ENCODE data around the gene PARD3. TPM values are rescaled to one million over a fixed set of nuclear protein-coding genes. Genes with fewer than 3 reads are reported as not detected.

Gene PARD3
- total RNA-seq, 4 donors from 2014 or later, result 27.3 to 65.3 (median 55.6) TPM

DNA sequence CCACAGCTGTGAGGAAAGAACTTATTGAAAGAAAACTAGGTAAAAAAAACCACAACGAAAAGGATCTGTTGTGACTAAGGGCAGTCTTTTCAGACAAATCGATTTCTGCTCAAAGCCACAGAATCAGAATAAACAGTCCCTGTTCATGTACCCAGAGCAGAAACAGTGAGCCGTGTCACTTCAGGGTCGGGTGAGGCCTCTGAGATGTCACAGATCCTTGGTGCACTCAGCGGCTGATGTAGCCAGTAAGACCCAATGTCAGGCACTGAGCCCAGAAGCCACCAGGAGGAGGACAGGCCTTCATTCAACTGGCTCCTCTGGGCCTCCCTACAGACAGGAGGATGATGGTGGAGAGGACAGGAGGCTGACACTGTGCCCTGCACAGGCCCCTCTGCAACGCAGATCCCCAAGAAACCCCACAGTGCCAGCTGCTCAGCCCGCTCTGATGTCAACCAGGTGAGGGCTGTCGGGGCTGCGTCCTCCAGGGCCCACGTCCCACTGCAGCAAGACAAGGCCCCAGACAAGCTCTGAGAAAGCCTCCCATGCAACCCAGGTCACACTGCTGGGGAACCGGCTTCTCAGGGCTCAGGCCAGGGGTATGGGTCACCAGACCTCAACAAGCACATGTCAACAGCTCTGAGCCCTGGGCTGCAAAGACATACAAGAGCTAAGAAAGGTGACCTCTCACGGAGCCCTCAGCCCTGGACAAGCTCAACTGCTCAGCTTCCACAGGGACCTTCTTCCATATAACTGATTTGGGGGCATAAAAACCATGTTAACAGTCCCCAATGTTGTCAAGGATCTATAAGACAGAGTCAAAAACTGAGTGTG, 190.6 kb downstream of the PARD3 start:
- no peak overlapping the region for H3K4me3 ChIP-seq
- TF ChIP-seq POLR2AphosphoS5 (IDR thresholded peaks at IDR 0.05), result no peak
- TF ChIP-seq, protein P1, sequence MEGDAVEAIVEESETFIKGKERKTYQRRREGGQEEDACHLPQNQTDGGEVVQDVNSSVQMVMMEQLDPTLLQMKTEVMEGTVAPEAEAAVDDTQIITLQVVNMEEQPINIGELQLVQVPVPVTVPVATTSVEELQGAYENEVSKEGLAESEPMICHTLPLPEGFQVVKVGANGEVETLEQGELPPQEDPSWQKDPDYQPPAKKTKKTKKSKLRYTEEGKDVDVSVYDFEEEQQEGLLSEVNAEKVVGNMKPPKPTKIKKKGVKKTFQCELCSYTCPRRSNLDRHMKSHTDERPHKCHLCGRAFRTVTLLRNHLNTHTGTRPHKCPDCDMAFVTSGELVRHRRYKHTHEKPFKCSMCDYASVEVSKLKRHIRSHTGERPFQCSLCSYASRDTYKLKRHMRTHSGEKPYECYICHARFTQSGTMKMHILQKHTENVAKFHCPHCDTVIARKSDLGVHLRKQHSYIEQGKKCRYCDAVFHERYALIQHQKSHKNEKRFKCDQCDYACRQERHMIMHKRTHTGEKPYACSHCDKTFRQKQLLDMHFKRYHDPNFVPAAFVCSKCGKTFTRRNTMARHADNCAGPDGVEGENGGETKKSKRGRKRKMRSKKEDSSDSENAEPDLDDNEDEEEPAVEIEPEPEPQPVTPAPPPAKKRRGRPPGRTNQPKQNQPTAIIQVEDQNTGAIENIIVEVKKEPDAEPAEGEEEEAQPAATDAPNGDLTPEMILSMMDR (IDR thresholded peaks at IDR 0.05), result no peak
- no peak for TF ChIP-seq EP300 (IDR thresholded peaks at IDR 0.05; ENCODE audit: low read depth)
- TF ChIP-seq POLR2A (IDR thresholded peaks at IDR 0.05), result no peak
- no peak overlapping the region for H3K27ac ChIP-seq
- in situ Hi-C loops (cut with MboI; ENCODE audit: low pct_ligation_motif_present in 1 of 4, low pct_unique_long_range_greater_than_20kb in 1 of 4, low sequenced_read_pairs in 3 of 4) (loop anchor here (25.0 kb wide), 2 partner anchors 1287 to 1437 kb away; partner anchors contain the start of gene NRP1 (in 3 of the 4)), intact Hi-C loops (cut with DNase I; ENCODE audit: low total_unique reads) (no loop called here)
- H3K4me1 ChIP-seq, result peaks cover 7 to 28% (median 15%) of the 10 kb centered on the region in 4 donors
- WGBS, 2 donors (ENCODE audit: low coverage in 1 of 2), result 78 to 85% methylated on average over 2 to 12 of the region's 12 CpGs
- H3K36me3 ChIP-seq, result no peaks in the 10 kb centered on the region
- no peaks in the 10 kb centered on the region for H3K9me3 ChIP-seq
- H3K27me3 ChIP-seq, result no peaks in the 10 kb centered on the region
- DNase-seq, result no peak

DNA sequence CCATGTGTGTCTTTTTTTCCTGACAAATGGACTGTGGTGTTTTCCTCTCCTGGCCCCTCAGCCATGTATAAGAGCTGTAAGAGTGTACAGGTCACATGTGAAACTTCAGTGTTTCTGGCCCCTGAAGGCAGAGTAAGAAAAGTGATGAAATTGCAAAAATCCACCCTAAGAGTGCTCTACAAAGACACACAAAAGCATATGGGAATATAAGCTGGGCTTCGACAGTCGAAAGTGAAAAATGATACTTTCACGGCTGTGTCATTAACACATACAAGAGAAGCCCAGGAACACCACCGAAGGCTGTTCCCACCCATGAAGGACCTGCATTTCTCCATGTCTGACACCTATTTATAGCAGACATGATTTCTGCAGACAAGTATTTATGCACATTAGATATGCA, 192.2 kb downstream of the PARD3 start:
- intact Hi-C loops (cut with DNase I; ENCODE audit: low total_unique reads) (no loop called here), in situ Hi-C loops (cut with MboI; ENCODE audit: low pct_ligation_motif_present in 1 of 4, low pct_unique_long_range_greater_than_20kb in 1 of 4, low sequenced_read_pairs in 3 of 4) (no loop called here)
- H3K9me3 ChIP-seq, result no peaks in the 10 kb centered on the region
- no peaks in the 10 kb centered on the region for H3K27me3 ChIP-seq
- TF ChIP-seq EP300 (IDR thresholded peaks at IDR 0.05; ENCODE audit: low read depth), result no peak
- no peak for TF ChIP-seq POLR2AphosphoS5 (IDR thresholded peaks at IDR 0.05)
- TF ChIP-seq, protein P1 (IDR thresholded peaks at IDR 0.05), result no peak
- no peak for TF ChIP-seq POLR2A (IDR thresholded peaks at IDR 0.05)
- peaks cover 0 to 12% (median 2%) of the 10 kb centered on the region in 4 donors for H3K4me1 ChIP-seq
- no peak overlapping the region for H3K4me3 ChIP-seq
- no peak overlapping the region for H3K27ac ChIP-seq
- no peak for DNase-seq
- 91 to 93% methylated on average over 2 to 4 of the region's 4 CpGs for WGBS, 2 donors (ENCODE audit: low coverage in 1 of 2)
- no peaks in the 10 kb centered on the region for H3K36me3 ChIP-seq

DNA sequence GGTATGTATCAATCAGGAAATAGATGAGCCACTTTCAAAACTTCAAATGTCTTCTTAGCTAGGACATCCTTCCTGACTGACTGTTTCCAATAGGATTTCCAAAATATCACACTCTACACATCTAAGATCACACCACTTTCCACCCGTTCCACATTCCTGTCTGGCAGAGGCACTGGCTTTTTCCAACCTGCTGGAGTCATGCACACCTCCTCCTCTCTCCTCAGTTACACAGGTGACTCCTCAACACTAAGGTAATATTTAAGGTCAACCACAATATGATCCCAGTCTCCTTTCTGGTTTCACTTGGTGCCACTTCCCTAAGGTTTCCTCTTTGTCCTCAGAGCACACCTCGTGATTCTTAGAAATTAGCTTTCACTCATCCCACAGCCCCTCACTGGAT, 196.5 kb downstream of the PARD3 start:
- no peak for TF ChIP-seq POLR2A (IDR thresholded peaks at IDR 0.05)
- no peak for TF ChIP-seq POLR2AphosphoS5 (IDR thresholded peaks at IDR 0.05)
- no peaks in the 10 kb centered on the region for H3K36me3 ChIP-seq
- WGBS, 2 donors (ENCODE audit: low coverage in 1 of 2), result 80 to 84% methylated on average over 2 of the region's 2 CpGs
- H3K27me3 ChIP-seq, result no peaks in the 10 kb centered on the region
- no peak for DNase-seq
- intact Hi-C loops (cut with DNase I; ENCODE audit: low total_unique reads) (no loop called here), in situ Hi-C loops (cut with MboI; ENCODE audit: low pct_ligation_motif_present in 1 of 4, low pct_unique_long_range_greater_than_20kb in 1 of 4, low sequenced_read_pairs in 3 of 4) (no loop called here)
- no peak overlapping the region for H3K4me3 ChIP-seq
- H3K27ac ChIP-seq, result no peak overlapping the region
- H3K4me1 ChIP-seq, result peaks cover 0 to 4% (median 0%) of the 10 kb centered on the region in 4 donors
- H3K9me3 ChIP-seq, result no peaks in the 10 kb centered on the region

DNA sequence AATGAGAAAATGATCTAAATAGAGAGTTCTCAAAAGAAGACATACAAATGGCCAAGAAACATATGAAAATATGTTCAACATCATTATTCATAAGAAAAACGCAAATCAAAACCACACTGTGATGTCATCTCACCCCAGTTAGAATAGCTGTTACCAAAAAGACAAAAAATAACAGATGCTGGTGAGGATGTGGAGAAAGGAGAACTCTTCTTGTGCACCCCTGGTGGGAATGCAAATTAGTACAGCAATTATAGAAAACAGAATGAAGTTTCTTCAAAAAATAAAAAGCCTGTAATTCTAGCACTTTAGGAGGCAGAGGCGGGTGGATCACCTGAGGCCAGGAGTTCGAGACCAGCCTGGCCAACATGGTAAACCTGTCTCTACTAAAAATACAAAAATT, 199.3 kb downstream of the PARD3 start:
- H3K4me1 ChIP-seq, result peaks cover 0 to 4% (median 0%) of the 10 kb centered on the region in 4 donors
- in situ Hi-C loops (cut with MboI; ENCODE audit: low pct_ligation_motif_present in 1 of 4, low pct_unique_long_range_greater_than_20kb in 1 of 4, low sequenced_read_pairs in 3 of 4), result no loop called here

More for the DNA sequence above, 199.3 kb downstream of the PARD3 start:
- TF ChIP-seq POLR2AphosphoS5 (IDR thresholded peaks at IDR 0.05), result no peak
- TF ChIP-seq POLR2A (IDR thresholded peaks at IDR 0.05), result no peak
- TF ChIP-seq, protein P1 (IDR thresholded peaks at IDR 0.05), result no peak
- no peak for TF ChIP-seq EP300 (IDR thresholded peaks at IDR 0.05; ENCODE audit: low read depth)
- Histone ChIP-seq H3K27ac (no peak overlapping the region), H3K36me3 (no peaks in the 10 kb centered on the region), H3K9me3 (no peaks in the 10 kb centered on the region), H3K27me3 (no peaks in the 10 kb centered on the region), H3K4me3 (no peak overlapping the region)
- no peak for DNase-seq
- intact Hi-C loops (cut with DNase I; ENCODE audit: low total_unique reads), result no loop called here
- WGBS, 2 donors (ENCODE audit: low coverage in 1 of 2), result 86 to 93% methylated on average over 1 to 3 of the region's 3 CpGs
